DOHH2 (cell line): ENCODE data around the gene PITPNM1.

Source experiments
- H3F3A ChIP-seq: fragments of 200-600 bp; sonication (generic), shearing (Covaris generic); 2 replicates; pipeline ENCODE4 v1.6.0; 2016; ENCODE audit warnings: antibody characterized with exemption, mild to moderate bottlenecking; ENCODE audit not compliant: control insufficient read depth, insufficient read depth
- H3K27ac ChIP-seq: fragments of 200-600 bp; sonication (generic); 2 replicates; pipeline ENCODE4 v1.5.1; 2014; ENCODE audit warnings: low read depth, mild to moderate bottlenecking, low read length, moderate library complexity
- H3K27me3 ChIP-seq: fragments of 200-600 bp; sonication (generic); 2 replicates; pipeline ENCODE4 v1.6.1; 2014; ENCODE audit warnings: mild to moderate bottlenecking, low read length, mixed read lengths; ENCODE audit not compliant: control insufficient read depth
- H3K36me3 ChIP-seq: fragments of 200-600 bp; sonication (generic); 2 replicates; pipeline ENCODE4 v1.6.1; 2014; ENCODE audit warnings: mild to moderate bottlenecking, low read length, moderate library complexity, mixed read lengths; ENCODE audit not compliant: control insufficient read depth
- H3K4me1 ChIP-seq: fragments of 200-600 bp; sonication (generic); 2 replicates; pipeline ENCODE4 v1.6.1; 2014; ENCODE audit warnings: mild to moderate bottlenecking, low read length, mixed read lengths; ENCODE audit not compliant: control insufficient read depth
- H3K4me2 ChIP-seq: fragments of 200-600 bp; sonication (generic); 2 replicates; pipeline ENCODE4 v1.6.0; 2014; ENCODE audit warnings: mild to moderate bottlenecking, low read length, moderate library complexity
- H3K4me3 ChIP-seq: fragments of 200-600 bp; sonication (generic); 2 replicates; pipeline ENCODE4 v1.5.1; 2014; ENCODE audit warnings: mild to moderate bottlenecking, low read length, mixed read lengths
- H3K79me2 ChIP-seq: fragments of 200-600 bp; sonication (generic); 2 replicates; pipeline ENCODE4 v1.6.1; 2014; ENCODE audit warnings: mild to moderate bottlenecking, low read length, mixed read lengths; ENCODE audit not compliant: control insufficient read depth
- H3K9me2 ChIP-seq: fragments of 200-600 bp; sonication (generic); replicated peaks from 2 replicates; pipeline ENCODE4 v1.6.1; 2014; ENCODE audit warnings: mild to moderate bottlenecking, low read length, mixed read lengths; ENCODE audit not compliant: control insufficient read depth
- H3K9me3 ChIP-seq: fragments of 200-600 bp; sonication (generic); 2 replicates; pipeline ENCODE4 v1.6.1; 2014; ENCODE audit warnings: antibody characterized with exemption, low read length, mixed read lengths; ENCODE audit not compliant: control insufficient read depth, insufficient read depth
- H4K20me1 ChIP-seq: fragments of 200-600 bp; sonication (generic); 2 replicates; pipeline ENCODE4 v1.6.0; 2014; ENCODE audit warnings: low read depth, mild to moderate bottlenecking, antibody characterized with exemption, low read length, moderate library complexity; ENCODE audit not compliant: control insufficient read depth, insufficient read depth
- CTCF ChIP-seq: fragments of 200-600 bp; sonication (generic); IDR thresholded peaks from one replicate; pipeline ENCODE4 v1.5.1; 2014; ENCODE audit warnings: antibody characterized with exemption, mild to moderate bottlenecking, low read depth, low read length; ENCODE audit not compliant: poor library complexity, severe bottlenecking
- EZH2phosphoT487 ChIP-seq: fragments of 200-600 bp; sonication (generic); IDR thresholded peaks from 2 replicates; pipeline ENCODE4 v1.6.1; 2017; ENCODE audit warnings: borderline replicate concordance, mild to moderate bottlenecking, antibody characterized with exemption, low read length, moderate library complexity, mixed read lengths

PITPNM1 gene

GRCh38 chr11:67500484-67500821, 4.7 kb downstream of the PITPNM1 start:
- Histone ChIP-seq H3K79me2 (peaks cover 26% of the 10 kb centered on the region), H3K27ac (no peak overlapping the region), H3K36me3 (peaks cover 59% of the 10 kb centered on the region), H3K9me2 (no peaks in the 10 kb centered on the region), H3K4me2 (no peak overlapping the region), H3K4me3 (no peak overlapping the region), H4K20me1 (peaks cover 6% of the 10 kb centered on the region; the same call in 1 of the 2 replicates), H3K27me3 (no peaks in the 10 kb centered on the region), H3F3A (no peaks in the 10 kb centered on the region), H3K4me1 (peaks cover 10% of the 10 kb centered on the region), H3K9me3 (no peaks in the 10 kb centered on the region)
- TF ChIP-seq EZH2phosphoT487: no peak
- no peak for TF ChIP-seq CTCF

GRCh38 chr11:67499808-67500483, 5.2 kb downstream of the PITPNM1 start:
- Histone ChIP-seq H3K4me3 (no peak overlapping the region), H3K9me3 (no peaks in the 10 kb centered on the region), H3K4me2 (no peak overlapping the region), H3K27ac (no peak overlapping the region), H3K27me3 (no peaks in the 10 kb centered on the region), H4K20me1 (peaks cover 6% of the 10 kb centered on the region; the same call in 1 of the 2 replicates), H3F3A (no peaks in the 10 kb centered on the region), H3K36me3 (peaks cover 64% of the 10 kb centered on the region), H3K4me1 (peaks cover 8% of the 10 kb centered on the region), H3K9me2 (no peaks in the 10 kb centered on the region), H3K79me2 (peaks cover 23% of the 10 kb centered on the region)
- no peak for TF ChIP-seq EZH2phosphoT487
- TF ChIP-seq CTCF: no peak

- no peak overlapping the region for H3K27ac ChIP-seq
- no peaks in the 10 kb centered on the region for H3K27me3 ChIP-seq
- peaks cover 9% of the 10 kb centered on the region for H3K79me2 ChIP-seq
- H3K9me2 ChIP-seq: no peaks in the 10 kb centered on the region
- H3K4me1 ChIP-seq: peaks cover 3% of the 10 kb centered on the region
- H3K36me3 ChIP-seq: peaks cover 70% of the 10 kb centered on the region
- no peaks in the 10 kb centered on the region for H3F3A ChIP-seq
- H3K4me2 ChIP-seq: no peak overlapping the region
- H3K4me3 ChIP-seq: no peak overlapping the region
- peaks cover 2% of the 10 kb centered on the region; the same call in 1 of the 2 replicates for H4K20me1 ChIP-seq
- no peaks in the 10 kb centered on the region for H3K9me3 ChIP-seq
- TF ChIP-seq CTCF (no peak), EZH2phosphoT487 (no peak)
Measured at GRCh38 chr11:67498544-67498972, 6.6 kb downstream of the PITPNM1 start.
